ENCODE measurements around the gene PLD2. TPM values are rescaled to one million over a fixed set of nuclear protein-coding genes. Genes with fewer than 3 reads are reported as not detected.

The PLD2 gene
- total and polyA plus RNA-seq, 2 donors (not counting 1 experiment from before 2014, with no cell fraction given) = 12.7 to 14.9 TPM

DNA sequence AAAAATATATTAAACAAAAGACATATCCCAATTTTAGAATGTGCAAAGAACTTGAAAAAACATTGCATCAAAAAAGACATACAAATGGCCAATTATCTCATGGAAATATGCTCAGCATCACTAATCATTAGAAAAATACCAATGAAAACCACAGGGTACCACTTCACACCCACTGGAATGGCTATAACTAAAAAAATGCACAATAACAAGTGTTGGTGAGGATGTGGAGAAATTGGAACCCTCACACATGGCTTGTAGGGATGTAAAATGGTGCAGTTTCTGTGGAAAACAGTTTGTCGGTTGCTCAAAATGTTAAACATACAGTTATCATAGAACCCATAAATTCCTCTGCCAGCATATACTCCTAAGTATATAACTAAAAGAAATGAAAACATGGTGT, 11.8 kb upstream of the PLD2 start:
- Histone ChIP-seq H3K27ac (ENCODE audit: insufficient read depth, low read length) (no peak overlapping the region), H2AFZ (ENCODE audit: low read length) (peak overlapping the region; percentile 38), H3K4me2 (ENCODE audit: extremely low read depth, insufficient read depth, low read length) (no peak overlapping the region), H3K9ac (ENCODE audit: insufficient read depth, low read length) (no peak overlapping the region), H3K4me1 (ENCODE audit: control insufficient read depth, extremely low read depth, insufficient read depth, low read length) (no peaks in the 10 kb centered on the region), H4K20me1 (ENCODE audit: control insufficient read depth, extremely low read depth, insufficient read depth, low read length) (no peaks in the 10 kb centered on the region), H3K36me3 (ENCODE audit: control insufficient read depth, insufficient read depth, low read length) (peaks cover 11% of the 10 kb centered on the region), H3K4me3 (replicated peaks in 1 of 4; ENCODE audit: control extremely low read depth in 1 of 4, insufficient read depth in 1 of 4, low read depth in 3 of 4, low read length in 4 of 4) (no peak overlapping the region), H3K27me3 (ENCODE audit: control insufficient read depth, insufficient read depth, low read length) (no peaks in the 10 kb centered on the region), H3K79me2 (ENCODE audit: control insufficient read depth, insufficient read depth, low read length) (peaks cover 11% of the 10 kb centered on the region), H3K9me3 (ENCODE audit: control insufficient read depth, insufficient read depth, low read depth, low read length) (no peaks in the 10 kb centered on the region)
- TF ChIP-seq, protein P1, sequence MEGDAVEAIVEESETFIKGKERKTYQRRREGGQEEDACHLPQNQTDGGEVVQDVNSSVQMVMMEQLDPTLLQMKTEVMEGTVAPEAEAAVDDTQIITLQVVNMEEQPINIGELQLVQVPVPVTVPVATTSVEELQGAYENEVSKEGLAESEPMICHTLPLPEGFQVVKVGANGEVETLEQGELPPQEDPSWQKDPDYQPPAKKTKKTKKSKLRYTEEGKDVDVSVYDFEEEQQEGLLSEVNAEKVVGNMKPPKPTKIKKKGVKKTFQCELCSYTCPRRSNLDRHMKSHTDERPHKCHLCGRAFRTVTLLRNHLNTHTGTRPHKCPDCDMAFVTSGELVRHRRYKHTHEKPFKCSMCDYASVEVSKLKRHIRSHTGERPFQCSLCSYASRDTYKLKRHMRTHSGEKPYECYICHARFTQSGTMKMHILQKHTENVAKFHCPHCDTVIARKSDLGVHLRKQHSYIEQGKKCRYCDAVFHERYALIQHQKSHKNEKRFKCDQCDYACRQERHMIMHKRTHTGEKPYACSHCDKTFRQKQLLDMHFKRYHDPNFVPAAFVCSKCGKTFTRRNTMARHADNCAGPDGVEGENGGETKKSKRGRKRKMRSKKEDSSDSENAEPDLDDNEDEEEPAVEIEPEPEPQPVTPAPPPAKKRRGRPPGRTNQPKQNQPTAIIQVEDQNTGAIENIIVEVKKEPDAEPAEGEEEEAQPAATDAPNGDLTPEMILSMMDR (conservative IDR thresholded peaks at IDR 0.05 in 1 of 2, IDR thresholded peaks at IDR 0.05 in 1 of 2; ENCODE audit: low read depth in 1 of 2, low read length in 2 of 2) = no peak
- TF ChIP-seq EZH2 (IDR thresholded peaks at IDR 0.05; ENCODE audit: low read length, missing control alignments) = no peak
- no peak for DNase-seq (ENCODE audit: low read depth in 2 of 2)

DNA sequence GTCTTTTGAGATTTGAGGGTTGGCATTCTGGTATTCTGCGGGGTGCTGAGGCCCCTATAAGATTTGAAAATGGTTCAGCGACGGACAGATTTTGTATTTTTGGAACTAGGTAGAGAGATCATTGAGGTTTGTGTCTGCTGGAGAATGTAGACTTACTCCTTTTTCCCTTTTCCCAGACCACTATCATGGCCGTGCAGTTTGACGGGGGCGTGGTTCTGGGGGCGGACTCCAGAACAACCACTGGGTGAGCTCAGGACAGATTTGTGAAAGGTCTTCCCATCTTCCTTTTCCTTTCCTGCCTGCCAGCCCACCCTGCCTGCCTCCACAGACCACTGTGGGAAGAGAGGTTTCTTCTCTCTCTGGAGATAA, 10.4 kb upstream of the PLD2 start:
- Histone ChIP-seq H3K79me2 (ENCODE audit: control insufficient read depth, insufficient read depth, low read length) (peaks cover 11% of the 10 kb centered on the region), H2AFZ (ENCODE audit: low read length) (peak overlapping the region; percentile 85), H3K27ac (ENCODE audit: insufficient read depth, low read length) (peak overlapping the region; percentile 86), H3K36me3 (ENCODE audit: control insufficient read depth, insufficient read depth, low read length) (peaks cover 11% of the 10 kb centered on the region), H3K9ac (ENCODE audit: insufficient read depth, low read length) (peak overlapping the region; percentile 81), H4K20me1 (ENCODE audit: control insufficient read depth, extremely low read depth, insufficient read depth, low read length) (no peaks in the 10 kb centered on the region), H3K4me3 (replicated peaks in 1 of 4; ENCODE audit: control extremely low read depth in 1 of 4, insufficient read depth in 1 of 4, low read depth in 3 of 4, low read length in 4 of 4) (peak overlapping the region; percentile 90 to 100 (median 96)), H3K27me3 (ENCODE audit: control insufficient read depth, insufficient read depth, low read length) (no peaks in the 10 kb centered on the region), H3K4me2 (ENCODE audit: extremely low read depth, insufficient read depth, low read length) (peak overlapping the region; percentile 84), H3K4me1 (ENCODE audit: control insufficient read depth, extremely low read depth, insufficient read depth, low read length) (no peaks in the 10 kb centered on the region), H3K9me3 (ENCODE audit: control insufficient read depth, insufficient read depth, low read depth, low read length) (no peaks in the 10 kb centered on the region)
- DNase-seq (ENCODE audit: low read depth in 2 of 2) = peak; percentile 33 to 47
- no peak for TF ChIP-seq EZH2 (IDR thresholded peaks at IDR 0.05; ENCODE audit: low read length, missing control alignments)

DNA sequence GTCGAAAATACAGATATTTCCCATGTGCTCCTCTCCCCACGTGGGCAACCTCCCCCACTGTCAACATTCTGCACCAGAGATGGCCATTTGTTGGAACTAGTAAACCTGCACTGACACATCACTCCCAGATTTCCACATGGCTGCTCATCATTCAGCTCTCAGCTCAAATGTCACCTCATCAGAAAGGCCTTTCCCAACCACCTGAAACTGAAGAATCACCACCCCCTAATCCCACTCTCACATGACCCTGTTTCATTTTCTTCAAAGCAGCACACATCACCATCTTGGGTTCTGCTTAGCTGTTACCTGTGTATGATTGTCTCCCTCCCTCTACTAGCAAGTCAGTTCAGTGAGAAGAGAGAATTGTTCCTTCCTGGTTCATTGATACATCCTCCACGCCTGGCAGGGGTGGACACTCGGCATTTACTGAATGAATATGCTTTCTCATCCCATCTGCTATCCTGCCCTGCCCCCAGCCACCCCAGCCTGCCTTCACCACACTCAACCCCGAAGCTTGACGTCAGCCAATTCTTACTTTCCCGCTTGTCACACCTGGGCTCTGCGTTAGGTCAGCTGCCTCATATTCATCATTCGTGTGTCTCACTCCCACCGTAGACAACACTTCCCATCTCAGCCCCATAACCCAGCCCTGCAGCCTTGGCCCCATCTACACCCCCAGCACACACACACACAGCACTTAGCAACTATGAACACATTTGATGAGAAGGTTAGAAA, 6.3 kb upstream of the PLD2 start:
- Histone ChIP-seq H3K27me3 (ENCODE audit: control insufficient read depth, insufficient read depth, low read length) (no peaks in the 10 kb centered on the region), H3K4me1 (ENCODE audit: control insufficient read depth, extremely low read depth, insufficient read depth, low read length) (no peaks in the 10 kb centered on the region)

More for the DNA sequence above, 6.3 kb upstream of the PLD2 start:
- no peak overlapping the region for H3K9ac ChIP-seq (ENCODE audit: insufficient read depth, low read length)
- no peak overlapping the region for H3K4me3 ChIP-seq (replicated peaks in 1 of 4; ENCODE audit: control extremely low read depth in 1 of 4, insufficient read depth in 1 of 4, low read depth in 3 of 4, low read length in 4 of 4)
- H4K20me1 ChIP-seq (ENCODE audit: control insufficient read depth, extremely low read depth, insufficient read depth, low read length) = no peaks in the 10 kb centered on the region
- TF ChIP-seq, protein P1 (conservative IDR thresholded peaks at IDR 0.05 in 1 of 2, IDR thresholded peaks at IDR 0.05 in 1 of 2; ENCODE audit: low read depth in 1 of 2, low read length in 2 of 2) = no peak
- no peak for TF ChIP-seq EZH2 (IDR thresholded peaks at IDR 0.05; ENCODE audit: low read length, missing control alignments)
- H3K4me2 ChIP-seq (ENCODE audit: extremely low read depth, insufficient read depth, low read length) = no peak overlapping the region
- no peak overlapping the region for H3K27ac ChIP-seq (ENCODE audit: insufficient read depth, low read length)
- peaks cover 11% of the 10 kb centered on the region for H3K79me2 ChIP-seq (ENCODE audit: control insufficient read depth, insufficient read depth, low read length)
- no peak for DNase-seq (ENCODE audit: low read depth in 2 of 2)
- no peak overlapping the region for H2AFZ ChIP-seq (ENCODE audit: low read length)
- H3K9me3 ChIP-seq (ENCODE audit: control insufficient read depth, insufficient read depth, low read depth, low read length) = no peaks in the 10 kb centered on the region
- H3K36me3 ChIP-seq (ENCODE audit: control insufficient read depth, insufficient read depth, low read length) = peaks cover 11% of the 10 kb centered on the region
